ENCODE data around the gene ATRX.

ATRX gene

GRCh38 chrX:77484045-77484444 is 302.0 kb downstream of the ATRX start:
- no peak for DNase-seq

GRCh38 chrX:77455437-77455836 is 330.6 kb downstream of the ATRX start:
- DNase-seq, result no peak
